K562 (cell line): ENCODE measurements around the gene ATG10. TPM values are rescaled to one million over a fixed set of nuclear protein-coding genes. Genes with fewer than 3 reads are reported as not detected.
A peak's percentile ranks its signal among the peaks of the same experiment; 100 is the strongest.

Experiments
- BMI1 ChIP-seq: fragments of 150-350 bp; IDR thresholded peaks from 2 replicates; pipeline ENCODE4 v1.6.1; 2014; ENCODE audit warnings: low read length
- CREM ChIP-seq: IDR thresholded peaks from 2 replicates; pipeline ENCODE4 v1.6.1; 2014; ENCODE audit warnings: antibody characterized with exemption, low read depth
- ELF2 ChIP-seq: fragments of 250-450 bp; sonication (Bioruptor Pico); IDR thresholded peaks from 2 replicates; pipeline ENCODE4 v1.5.0; 2021; ENCODE audit warnings: mild to moderate bottlenecking
- KDM5B ChIP-seq: fragments of 200-600 bp; sonication (generic); IDR thresholded peaks from 2 replicates; pipeline ENCODE4 v1.6.1; 2012; ENCODE audit warnings: low read depth, mild to moderate bottlenecking, moderate library complexity, low read length, control low read depth, inconsistent platforms; ENCODE audit not compliant: insufficient replicate concordance
- NFE2L1 ChIP-seq: fragments of 450-650 bp; IDR thresholded peaks from 2 replicates; pipeline ENCODE4 v1.6.1; 2016; ENCODE audit warnings: missing genetic modification characterization, low read depth, mild to moderate bottlenecking, missing compliant biosample characterization, moderate library complexity, borderline replicate concordance
- RBBP5 ChIP-seq: fragments of 200-600 bp; sonication (generic); IDR thresholded peaks from 2 replicates; pipeline ENCODE4 v1.6.1; 2012; ENCODE audit warnings: borderline replicate concordance, mild to moderate bottlenecking, low read length, control low read depth, inconsistent platforms; ENCODE audit not compliant: insufficient read depth, poor library complexity, severe bottlenecking
- ZNF311 ChIP-seq: fragments of 250-450 bp; sonication (Bioruptor Pico); IDR thresholded peaks from 2 replicates; pipeline ENCODE4 v1.4.0; 2020; ENCODE audit warnings: mild to moderate bottlenecking, moderate library complexity
- polyA plus RNA-seq, 8 experiments: library from polyadenylated mRNA; depleted of rRNA in 4 of 8; stranded (reverse) in 5 of 8; unstranded in 3 of 8; fragments of >200 nt; fragmentation: Nextera tagmentation in 2 of 8; fragmentation: Illumina TruSeq in 1 of 8; extraction: Ambion mirVana in 2 of 8; extraction: Trizol in 1 of 8; gene quantifications; 2 replicates each; pipeline versions ENCODE4 v1.2.1 to v1.2.3, GENCODE V29; 2011 to 2014; ENCODE audit warnings: inconsistent platforms in 1 of 8, missing spikeins in 1 of 8
- total RNA-seq, 7 experiments: library from RNA; depleted of rRNA in 6 of 7; stranded (reverse); fragments of >200 nt in 6 of 7; fragmentation: Illumina TruSeq in 2 of 7; extraction: Trizol in 2 of 7; gene quantifications; 2 replicates each; pipeline versions ENCODE4 v1.2.1 to v1.2.3, GENCODE V29; 2011 to 2021; ENCODE audit warnings: low replicate concordance in 1 of 7
- TF ChIP-seq, protein P1 (sequence below): fragments of 450-650 bp; IDR thresholded peaks from 2 replicates; pipeline ENCODE4 v1.6.1; 2017; ENCODE audit warnings: antibody characterized with exemption, mild to moderate bottlenecking
- TF ChIP-seq, protein P2 (sequence below), 3 experiments: fragments of 200-800 bp in 1 of 3; fragments of 250-450 bp in 1 of 3; fragments of 450-650 bp in 1 of 3; sonication (Bioruptor Pico) in 1 of 3; sonication (Bioruptor generic) in 1 of 3; formaldehyde crosslinking in 1 of 3; IDR thresholded peaks; 2 replicates each; pipeline versions ENCODE4 v1.6.1 to v1.8.0; 2016 to 2022; ENCODE audit warnings: mild to moderate bottlenecking in 2 of 3, missing genetic modification characterization in 2 of 3, missing compliant biosample characterization in 1 of 3, moderate library complexity in 1 of 3

ATG10 gene
- total and polyA plus RNA-seq, 9 of the 15 experiments (the other 6 are each of a cell fraction or from before 2014, with no cell fraction given): 7.0 to 18.8 (median 14.6) TPM

DNA sequence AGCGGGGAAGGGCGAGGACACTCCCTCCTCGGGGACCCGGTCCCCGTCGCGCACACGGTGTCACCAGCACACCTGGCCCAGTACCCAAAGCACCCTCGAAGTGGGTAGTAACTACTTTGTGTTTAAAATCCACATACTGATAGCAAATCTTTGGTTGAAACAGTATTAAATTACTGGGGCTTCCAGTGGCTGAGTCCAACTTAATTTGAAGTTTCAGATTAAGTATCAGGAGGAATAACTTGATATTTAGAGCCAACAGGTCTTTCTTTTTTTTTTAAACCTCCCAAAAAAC is 615 bp downstream of the ATG10 start (continued):
- TF ChIP-seq, protein P1, sequence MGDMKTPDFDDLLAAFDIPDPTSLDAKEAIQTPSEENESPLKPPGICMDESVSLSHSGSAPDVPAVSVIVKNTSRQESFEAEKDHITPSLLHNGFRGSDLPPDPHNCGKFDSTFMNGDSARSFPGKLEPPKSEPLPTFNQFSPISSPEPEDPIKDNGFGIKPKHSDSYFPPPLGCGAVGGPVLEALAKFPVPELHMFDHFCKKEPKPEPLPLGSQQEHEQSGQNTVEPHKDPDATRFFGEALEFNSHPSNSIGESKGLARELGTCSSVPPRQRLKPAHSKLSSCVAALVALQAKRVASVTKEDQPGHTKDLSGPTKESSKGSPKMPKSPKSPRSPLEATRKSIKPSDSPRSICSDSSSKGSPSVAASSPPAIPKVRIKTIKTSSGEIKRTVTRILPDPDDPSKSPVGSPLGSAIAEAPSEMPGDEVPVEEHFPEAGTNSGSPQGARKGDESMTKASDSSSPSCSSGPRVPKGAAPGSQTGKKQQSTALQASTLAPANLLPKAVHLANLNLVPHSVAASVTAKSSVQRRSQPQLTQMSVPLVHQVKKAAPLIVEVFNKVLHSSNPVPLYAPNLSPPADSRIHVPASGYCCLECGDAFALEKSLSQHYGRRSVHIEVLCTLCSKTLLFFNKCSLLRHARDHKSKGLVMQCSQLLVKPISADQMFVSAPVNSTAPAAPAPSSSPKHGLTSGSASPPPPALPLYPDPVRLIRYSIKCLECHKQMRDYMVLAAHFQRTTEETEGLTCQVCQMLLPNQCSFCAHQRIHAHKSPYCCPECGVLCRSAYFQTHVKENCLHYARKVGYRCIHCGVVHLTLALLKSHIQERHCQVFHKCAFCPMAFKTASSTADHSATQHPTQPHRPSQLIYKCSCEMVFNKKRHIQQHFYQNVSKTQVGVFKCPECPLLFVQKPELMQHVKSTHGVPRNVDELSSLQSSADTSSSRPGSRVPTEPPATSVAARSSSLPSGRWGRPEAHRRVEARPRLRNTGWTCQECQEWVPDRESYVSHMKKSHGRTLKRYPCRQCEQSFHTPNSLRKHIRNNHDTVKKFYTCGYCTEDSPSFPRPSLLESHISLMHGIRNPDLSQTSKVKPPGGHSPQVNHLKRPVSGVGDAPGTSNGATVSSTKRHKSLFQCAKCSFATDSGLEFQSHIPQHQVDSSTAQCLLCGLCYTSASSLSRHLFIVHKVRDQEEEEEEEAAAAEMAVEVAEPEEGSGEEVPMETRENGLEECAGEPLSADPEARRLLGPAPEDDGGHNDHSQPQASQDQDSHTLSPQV: 0 out of 2 replicates have a peak, but pooled peaks have one; percentile 55
- TF ChIP-seq ELF2 (CRISPR knock-in tag) (no peak), NFE2L1 (tag) (no peak), KDM5B (no peak), CREM (peak; percentile 70), ZNF311 (CRISPR knock-in tag) (0 out of 2 replicates have a peak, but pooled peaks have one; percentile 2), RBBP5 (peak; percentile 51), BMI1 (no peak)
- TF ChIP-seq, protein P2, sequence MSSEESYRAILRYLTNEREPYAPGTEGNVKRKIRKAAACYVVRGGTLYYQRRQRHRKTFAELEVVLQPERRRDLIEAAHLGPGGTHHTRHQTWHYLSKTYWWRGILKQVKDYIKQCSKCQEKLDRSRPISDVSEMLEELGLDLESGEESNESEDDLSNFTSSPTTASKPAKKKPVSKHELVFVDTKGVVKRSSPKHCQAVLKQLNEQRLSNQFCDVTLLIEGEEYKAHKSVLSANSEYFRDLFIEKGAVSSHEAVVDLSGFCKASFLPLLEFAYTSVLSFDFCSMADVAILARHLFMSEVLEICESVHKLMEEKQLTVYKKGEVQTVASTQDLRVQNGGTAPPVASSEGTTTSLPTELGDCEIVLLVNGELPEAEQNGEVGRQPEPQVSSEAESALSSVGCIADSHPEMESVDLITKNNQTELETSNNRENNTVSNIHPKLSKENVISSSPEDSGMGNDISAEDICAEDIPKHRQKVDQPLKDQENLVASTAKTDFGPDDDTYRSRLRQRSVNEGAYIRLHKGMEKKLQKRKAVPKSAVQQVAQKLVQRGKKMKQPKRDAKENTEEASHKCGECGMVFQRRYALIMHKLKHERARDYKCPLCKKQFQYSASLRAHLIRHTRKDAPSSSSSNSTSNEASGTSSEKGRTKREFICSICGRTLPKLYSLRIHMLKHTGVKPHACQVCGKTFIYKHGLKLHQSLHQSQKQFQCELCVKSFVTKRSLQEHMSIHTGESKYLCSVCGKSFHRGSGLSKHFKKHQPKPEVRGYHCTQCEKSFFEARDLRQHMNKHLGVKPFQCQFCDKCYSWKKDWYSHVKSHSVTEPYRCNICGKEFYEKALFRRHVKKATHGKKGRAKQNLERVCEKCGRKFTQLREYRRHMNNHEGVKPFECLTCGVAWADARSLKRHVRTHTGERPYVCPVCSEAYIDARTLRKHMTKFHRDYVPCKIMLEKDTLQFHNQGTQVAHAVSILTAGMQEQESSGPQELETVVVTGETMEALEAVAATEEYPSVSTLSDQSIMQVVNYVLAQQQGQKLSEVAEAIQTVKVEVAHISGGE (CRISPR knock-in tag; IDR thresholded peaks at IDR 0.05): 0 out of 6 replicates have a peak, but pooled peaks of 1 of the 3 experiments have one; percentile 41
